ENCODE data around the gene AGTPBP1. TPM values are rescaled to one million over a fixed set of nuclear protein-coding genes. Genes with fewer than 3 reads are reported as not detected.

Gene AGTPBP1
- total and polyA plus RNA-seq, 8 donors: 24.0 to 44.0 (median 26.6) TPM

DNA sequence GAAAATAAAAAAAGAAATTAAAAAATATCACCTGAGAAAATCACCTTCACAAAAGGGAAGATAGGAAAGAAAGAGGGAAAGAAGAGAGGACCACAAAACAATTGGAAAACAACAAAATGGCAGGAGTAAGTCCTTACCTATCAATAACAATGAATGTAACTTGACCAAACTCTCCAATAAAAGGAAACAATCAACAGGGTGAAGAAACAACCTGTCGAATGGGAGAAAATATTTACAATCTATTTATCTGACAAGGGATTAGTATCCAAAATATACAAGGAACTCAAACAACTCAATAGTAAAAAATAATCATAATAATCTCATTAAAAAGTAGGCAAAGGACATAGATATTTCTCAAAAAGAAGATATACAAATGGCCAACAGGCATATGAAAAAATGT lies 135.8 kb downstream of the AGTPBP1 start:
- intact Hi-C loops (cut with DNase I): no loop called here
- TF ChIP-seq, protein P1, sequence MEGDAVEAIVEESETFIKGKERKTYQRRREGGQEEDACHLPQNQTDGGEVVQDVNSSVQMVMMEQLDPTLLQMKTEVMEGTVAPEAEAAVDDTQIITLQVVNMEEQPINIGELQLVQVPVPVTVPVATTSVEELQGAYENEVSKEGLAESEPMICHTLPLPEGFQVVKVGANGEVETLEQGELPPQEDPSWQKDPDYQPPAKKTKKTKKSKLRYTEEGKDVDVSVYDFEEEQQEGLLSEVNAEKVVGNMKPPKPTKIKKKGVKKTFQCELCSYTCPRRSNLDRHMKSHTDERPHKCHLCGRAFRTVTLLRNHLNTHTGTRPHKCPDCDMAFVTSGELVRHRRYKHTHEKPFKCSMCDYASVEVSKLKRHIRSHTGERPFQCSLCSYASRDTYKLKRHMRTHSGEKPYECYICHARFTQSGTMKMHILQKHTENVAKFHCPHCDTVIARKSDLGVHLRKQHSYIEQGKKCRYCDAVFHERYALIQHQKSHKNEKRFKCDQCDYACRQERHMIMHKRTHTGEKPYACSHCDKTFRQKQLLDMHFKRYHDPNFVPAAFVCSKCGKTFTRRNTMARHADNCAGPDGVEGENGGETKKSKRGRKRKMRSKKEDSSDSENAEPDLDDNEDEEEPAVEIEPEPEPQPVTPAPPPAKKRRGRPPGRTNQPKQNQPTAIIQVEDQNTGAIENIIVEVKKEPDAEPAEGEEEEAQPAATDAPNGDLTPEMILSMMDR (IDR thresholded peaks at IDR 0.05): no peak
- DNase-seq: no peak

GRCh38 chr9:85603936-85604335 lies 137.8 kb downstream of the AGTPBP1 start:
- Histone ChIP-seq H3K36me3 (peaks cover 0 to 17% of the 10 kb centered on the region in 2 donors), H3K27ac (no peak overlapping the region), H3K4me3 (no peak overlapping the region), H3K4me1 (no peaks in the 10 kb centered on the region), H3K9me3 (no peaks in the 10 kb centered on the region), H3K27me3 (no peaks in the 10 kb centered on the region)
- intact Hi-C loops (cut with DNase I): no loop called here
- ATAC-seq: no peak
- DNase-seq: no peak
- TF ChIP-seq, protein P1 (IDR thresholded peaks at IDR 0.05): no peak

More for the DNA sequence above, 135.8 kb downstream of the AGTPBP1 start:
- Histone ChIP-seq H3K27me3 (no peaks in the 10 kb centered on the region), H3K4me1 (peaks cover 0 to 11% of the 10 kb centered on the region in 2 donors), H3K36me3 (peaks cover 0 to 17% of the 10 kb centered on the region in 2 donors), H3K27ac (no peak overlapping the region), H3K9me3 (no peaks in the 10 kb centered on the region), H3K4me3 (no peak overlapping the region)
- no peak for ATAC-seq

GRCh38 chr9:85602742-85603141 lies 139.0 kb downstream of the AGTPBP1 start:
- Histone ChIP-seq H3K27ac (no peak overlapping the region), H3K36me3 (peaks cover 0 to 17% of the 10 kb centered on the region in 2 donors), H3K4me3 (no peak overlapping the region), H3K27me3 (no peaks in the 10 kb centered on the region), H3K4me1 (no peaks in the 10 kb centered on the region), H3K9me3 (no peaks in the 10 kb centered on the region)
- DNase-seq (no peak), ATAC-seq (no peak)
- TF ChIP-seq, protein P1 (IDR thresholded peaks at IDR 0.05): no peak
- intact Hi-C loops (cut with DNase I): no loop called here

- peaks cover 0 to 23% of the 10 kb centered on the region in 2 donors for H3K36me3 ChIP-seq
- H3K27ac ChIP-seq: no peak overlapping the region
- intact Hi-C loops (cut with DNase I): no loop called here
- no peaks in the 10 kb centered on the region for H3K9me3 ChIP-seq
- no peaks in the 10 kb centered on the region for H3K4me1 ChIP-seq
- ATAC-seq: no peak
- TF ChIP-seq, protein P1 (IDR thresholded peaks at IDR 0.05): no peak
- no peak overlapping the region for H3K4me3 ChIP-seq
- H3K27me3 ChIP-seq: no peaks in the 10 kb centered on the region
- peak in 1 of 4 donors; percentile 47 for DNase-seq
These were observed 141.0 kb downstream of the AGTPBP1 start for GRCh38 chr9:85600675-85601263.

DNA sequence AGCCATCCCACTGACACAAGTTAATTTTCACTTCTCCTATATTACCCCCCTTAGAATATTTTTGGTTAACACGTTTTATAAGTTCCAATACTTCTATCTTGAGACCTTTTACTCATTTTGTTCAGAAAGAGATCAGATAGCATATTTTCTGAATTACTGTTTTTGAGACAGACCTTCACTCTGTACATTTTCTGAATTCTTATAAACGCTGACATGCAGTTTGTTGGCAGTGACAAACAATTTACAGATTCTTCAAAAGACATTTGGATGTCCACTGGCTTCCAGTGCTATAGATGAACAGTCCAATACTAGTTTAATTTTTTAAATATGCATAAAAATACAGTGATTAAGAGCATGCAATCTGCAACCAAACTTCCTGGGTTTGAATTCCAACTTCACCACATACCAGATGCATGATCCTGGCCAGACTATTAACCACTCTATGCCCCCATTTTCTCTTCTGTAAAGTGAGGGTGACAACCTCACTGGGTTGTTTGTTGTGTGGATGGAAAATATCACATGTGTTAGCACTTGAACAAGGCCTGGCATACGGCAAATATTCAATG lies 142.1 kb downstream of the AGTPBP1 start:
- no peaks in the 10 kb centered on the region for H3K4me1 ChIP-seq
- no peak overlapping the region for H3K4me3 ChIP-seq

More for the DNA sequence above, 142.1 kb downstream of the AGTPBP1 start:
- Histone ChIP-seq H3K36me3 (peaks cover 0 to 27% of the 10 kb centered on the region in 2 donors), H3K27me3 (no peaks in the 10 kb centered on the region), H3K27ac (no peak overlapping the region), H3K9me3 (no peaks in the 10 kb centered on the region)
- DNase-seq: no peak
- intact Hi-C loops (cut with DNase I): no loop called here
- TF ChIP-seq, protein P1 (IDR thresholded peaks at IDR 0.05): no peak
- ATAC-seq: no peak
